NCI-H526 (cell line): ENCODE results near the gene PTAFR.
"Not testable (repeated sequence)": the region's sequence is repeated elsewhere in the genome, so short reads cannot be mapped to it uniquely, and the experiment has no call there.

Experiments used
- DNase-seq, 2 experiments: peaks; one replicate each; lab custom pipeline; 2025; lab: John Stamatoyannopoulos, UW

The PTAFR gene

DNA sequence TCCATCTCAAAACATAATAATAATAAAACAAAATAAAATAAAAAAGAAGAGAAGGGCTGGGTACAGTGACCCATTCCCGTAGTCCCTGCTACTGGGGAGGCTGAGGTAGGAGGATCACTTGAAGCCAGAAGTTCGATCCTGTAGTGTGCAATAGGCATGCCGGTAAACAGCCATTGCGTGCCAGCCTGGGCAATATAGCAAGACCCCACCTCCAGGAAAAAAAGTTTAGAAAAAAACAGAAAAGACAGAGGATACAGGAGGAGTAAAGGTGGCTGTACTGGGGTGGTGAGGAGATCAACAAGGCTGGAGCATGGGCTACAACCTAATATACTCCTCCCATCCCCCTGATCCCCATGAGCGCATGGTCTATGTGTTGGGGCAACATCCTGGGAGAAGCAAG is 30.8 kb downstream of the PTAFR start:
- DNase-seq = no peak

DNA sequence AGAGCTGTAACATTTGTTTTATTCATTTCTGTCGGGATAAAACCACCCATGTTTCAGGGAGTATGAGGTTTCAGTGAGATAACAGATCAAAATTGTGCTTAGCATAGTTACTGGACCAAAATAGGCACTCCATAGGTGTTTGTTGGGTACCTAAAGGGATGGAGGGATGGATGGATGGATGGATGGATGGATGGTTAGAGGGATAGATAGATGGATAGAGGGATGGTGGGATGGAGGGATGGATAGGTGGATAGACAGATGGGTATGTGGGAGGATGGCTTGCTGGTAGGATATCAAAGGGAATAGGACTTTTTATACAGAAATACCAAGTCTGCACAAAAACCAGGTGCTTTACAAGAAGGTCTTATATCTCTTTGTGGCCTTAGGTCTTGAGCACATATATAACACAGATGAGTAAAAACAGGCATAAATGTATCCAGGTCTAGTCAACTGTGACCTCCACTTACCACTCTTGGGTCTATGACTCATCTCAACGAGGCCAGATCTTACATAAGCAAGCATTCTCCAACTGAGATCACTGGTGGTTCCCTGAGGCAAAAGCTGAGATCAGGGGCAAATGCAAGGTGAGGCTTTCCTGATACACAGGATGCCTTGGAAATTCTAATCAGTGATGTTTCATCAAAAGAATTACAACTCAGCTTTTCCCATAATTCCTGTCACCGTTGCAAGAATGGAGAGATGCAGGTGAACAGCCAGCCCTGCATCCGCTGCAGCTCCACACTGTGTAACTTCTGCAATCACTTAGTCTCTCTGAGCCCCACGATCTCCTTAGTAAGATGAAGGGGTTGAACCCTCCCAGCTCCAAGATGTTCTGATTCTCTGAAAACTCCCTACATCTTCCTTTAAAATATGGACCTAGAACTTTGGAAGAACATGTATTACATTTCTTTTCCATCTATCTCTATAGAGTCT is 32.0 kb downstream of the PTAFR start:
- no peak for DNase-seq

- DNase-seq = no peak
Observed at GRCh38 chr1:28143496-28144202, 32.8 kb downstream of the PTAFR start.

- DNase-seq = no peak
Observed at GRCh38 chr1:28141685-28142084, 34.8 kb downstream of the PTAFR start.

DNA sequence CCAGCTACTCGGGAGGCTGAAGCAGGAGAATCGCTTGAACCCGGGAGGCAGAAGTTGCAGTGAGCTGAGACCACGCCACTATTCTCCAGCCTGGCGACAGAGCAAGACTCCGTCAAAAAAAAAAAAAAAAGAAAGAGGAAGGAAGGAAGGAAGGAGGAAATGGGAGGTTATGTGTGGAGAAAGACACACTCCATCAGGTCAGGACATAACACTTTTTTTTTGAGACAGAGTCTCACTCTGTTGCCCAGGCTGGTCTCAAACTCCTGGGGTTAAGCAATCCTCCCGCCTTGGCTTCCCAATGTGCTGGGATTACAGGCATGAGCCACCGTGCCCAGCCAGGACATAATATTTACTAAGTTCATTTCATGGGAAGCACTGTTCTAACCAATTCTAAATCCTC is 36.6 kb downstream of the PTAFR start:
- not testable (repeated sequence) for DNase-seq

GRCh38 chr1:28139025-28139712 is 37.3 kb downstream of the PTAFR start:
- no peak for DNase-seq

- no peak for DNase-seq
Observed at GRCh38 chr1:28136922-28137613, 39.4 kb downstream of the PTAFR start.

GRCh38 chr1:28136169-28136921 is 40.1 kb downstream of the PTAFR start:
- DNase-seq = no peak

DNA sequence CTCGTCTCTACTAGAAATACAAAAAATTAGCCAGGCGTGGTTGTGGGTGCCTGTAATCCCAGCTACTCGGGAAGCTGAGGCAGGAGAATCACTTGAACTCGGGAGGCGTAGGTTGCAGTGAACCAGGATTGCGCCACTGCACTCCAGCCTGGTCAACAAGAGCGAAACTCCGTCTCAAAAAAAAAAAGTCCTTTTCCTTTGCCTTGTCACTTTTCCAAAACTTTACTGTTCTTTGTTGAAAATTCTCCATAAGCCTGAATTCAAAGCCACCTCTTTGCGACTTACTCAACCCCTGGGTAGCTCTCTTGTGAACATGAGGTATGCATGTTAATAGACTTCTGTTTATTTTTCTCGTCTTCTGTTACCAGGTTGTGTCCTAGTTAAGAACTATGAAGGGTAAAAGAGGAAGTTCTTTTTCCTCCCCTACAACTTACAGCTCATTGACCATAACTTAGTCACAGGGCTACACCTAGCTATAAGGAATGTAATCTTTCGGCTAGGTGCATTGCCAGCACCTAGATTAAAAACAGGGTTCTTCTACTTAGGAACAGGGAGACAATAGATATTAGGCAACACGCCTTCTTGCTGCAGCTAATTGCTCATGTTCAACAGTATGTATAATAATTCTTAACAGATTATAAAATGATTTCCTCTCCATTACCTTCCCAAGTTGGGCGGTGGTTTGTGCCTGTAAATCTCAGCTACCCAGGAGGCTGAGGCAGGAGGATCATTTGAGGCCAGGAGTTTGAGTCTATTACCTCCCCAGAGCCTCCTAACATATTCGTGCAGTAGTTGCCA is 40.9 kb downstream of the PTAFR start:
- no peak for DNase-seq

GRCh38 chr1:28134651-28135207 is 41.8 kb downstream of the PTAFR start:
- DNase-seq = no peak

- no peak for DNase-seq
Observed at GRCh38 chr1:28132171-28133167, 44.0 kb downstream of the PTAFR start.

- no peak for DNase-seq
Observed at GRCh38 chr1:28130901-28131300, 45.6 kb downstream of the PTAFR start.

DNA sequence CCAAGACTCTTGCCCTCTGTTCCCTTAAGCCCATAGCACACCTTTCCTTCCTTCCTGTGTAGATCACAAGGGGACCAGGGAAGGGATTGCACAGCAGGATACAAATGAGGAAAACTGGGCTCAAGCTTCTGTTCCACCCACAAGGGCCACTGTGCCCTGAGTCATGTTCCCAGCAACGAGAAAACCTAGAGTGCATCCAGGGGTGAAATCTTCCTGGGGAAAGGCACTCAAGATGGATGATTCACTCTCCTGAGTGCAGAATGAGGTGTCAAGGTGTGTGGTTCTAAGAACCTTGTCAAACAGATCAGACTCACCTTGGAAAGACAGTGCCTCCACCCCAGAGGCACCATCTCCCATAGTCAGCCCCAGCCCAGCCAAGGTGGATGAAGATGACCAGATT is 47.3 kb downstream of the PTAFR start:
- DNase-seq = no peak

GRCh38 chr1:28127617-28128257 is 48.8 kb downstream of the PTAFR start:
- DNase-seq = peak in 1 of 2 experiments; percentile 42

- DNase-seq = no peak
Observed at GRCh38 chr1:28126783-28127490, 49.6 kb downstream of the PTAFR start.

DNA sequence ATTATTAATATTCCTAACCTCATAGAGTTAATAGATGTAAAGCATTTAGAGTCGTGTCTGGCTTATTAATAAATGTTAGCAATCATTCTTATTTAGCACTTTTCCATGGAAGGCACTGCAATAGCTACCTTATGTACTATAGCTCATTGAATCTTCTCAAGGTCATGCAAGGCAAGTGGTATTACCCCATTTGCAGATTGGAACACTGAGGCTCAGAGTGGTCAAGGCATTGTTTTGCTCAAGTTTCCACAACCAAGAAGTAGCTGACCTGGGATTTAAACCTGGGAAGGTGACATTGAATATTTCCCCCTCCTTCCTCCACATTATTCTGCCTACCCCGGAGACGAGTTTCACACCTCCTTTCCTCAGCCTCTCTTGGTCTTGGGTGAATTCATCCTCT is 50.3 kb downstream of the PTAFR start:
- no peak for DNase-seq

GRCh38 chr1:28123461-28123961 is 53.0 kb downstream of the PTAFR start:
- no peak for DNase-seq
